Activated gamma-delta T cell treated with Interleukin-2 at 50 U/mL for 16 hours (primary cell): ENCODE data around the gene C17orf107.

ENCODE experiments used
- DNase-seq: peaks from one replicate; pipeline ENCODE4 v3.0.0-alpha.2; 2020

The C17orf107 gene

GRCh38 chr17:4879601-4880000 is 19.7 kb upstream of the C17orf107 start:
- DNase-seq: no peak

- DNase-seq: no peak
Observed at GRCh38 chr17:4880857-4881256, 18.5 kb upstream of the C17orf107 start.

- peak; percentile 65 for DNase-seq
Observed at GRCh38 chr17:4881761-4882555, 17.4 kb upstream of the C17orf107 start.

- DNase-seq: no peak
Observed at GRCh38 chr17:4884489-4884888, 14.8 kb upstream of the C17orf107 start.

- no peak for DNase-seq
Observed at GRCh38 chr17:4886830-4887229, 12.5 kb upstream of the C17orf107 start.

- DNase-seq: no peak
Observed at GRCh38 chr17:4887581-4887980, 11.8 kb upstream of the C17orf107 start.

GRCh38 chr17:4891411-4892410 is 7.6 kb upstream of the C17orf107 start:
- no peak for DNase-seq

GRCh38 chr17:4892499-4893221 is 6.7 kb upstream of the C17orf107 start:
- no peak for DNase-seq

- DNase-seq: no peak
Observed at GRCh38 chr17:4893272-4893671, 6.1 kb upstream of the C17orf107 start.

- no peak for DNase-seq
Observed at GRCh38 chr17:4893721-4894560, 5.4 kb upstream of the C17orf107 start.

- DNase-seq: no peak
Observed at GRCh38 chr17:4895121-4895520, 4.2 kb upstream of the C17orf107 start.

GRCh38 chr17:4895657-4896331 is 3.5 kb upstream of the C17orf107 start:
- no peak for DNase-seq

GRCh38 chr17:4896332-4897197 is 2.8 kb upstream of the C17orf107 start:
- no peak for DNase-seq

- no peak for DNase-seq
Observed at GRCh38 chr17:4897198-4897687, 2.1 kb upstream of the C17orf107 start.

GRCh38 chr17:4897785-4898184 is 1.6 kb upstream of the C17orf107 start:
- no peak for DNase-seq

GRCh38 chr17:4898351-4898750 is 985 bp upstream of the C17orf107 start:
- DNase-seq: no peak

GRCh38 chr17:4898927-4899326 is 409 bp upstream of the C17orf107 start:
- DNase-seq: no peak

GRCh38 chr17:4900231-4901107 is 1.1 kb downstream of the C17orf107 start:
- DNase-seq: peak; percentile 48

- no peak for DNase-seq
Observed at GRCh38 chr17:4901108-4901647, 1.8 kb downstream of the C17orf107 start.
